Loucy (cell line): ENCODE measurements around the gene CSPG4.

Experiments
- H2AFZ ChIP-seq: fragments of 200-600 bp; sonication (generic); 2 replicates; pipeline ENCODE4 v1.6.0; 2016; ENCODE audit warnings: antibody characterized with exemption, mild to moderate bottlenecking, low read length, moderate library complexity
- H3F3A ChIP-seq: fragments of 200-600 bp; 2 replicates; pipeline ENCODE4 v1.6.0; 2016; ENCODE audit warnings: antibody characterized with exemption, low read depth, mild to moderate bottlenecking
- H3K27me3 ChIP-seq: fragments of 200-600 bp; sonication (generic); 2 replicates; pipeline ENCODE4 v1.6.1; 2014; ENCODE audit warnings: low read length, mild to moderate bottlenecking; ENCODE audit not compliant: insufficient read depth, poor library complexity, severe bottlenecking
- H3K36me3 ChIP-seq: fragments of 200-600 bp; sonication (generic); 2 replicates; pipeline ENCODE4 v1.6.1; 2016; ENCODE audit warnings: low read length; ENCODE audit not compliant: insufficient read depth
- H3K4me1 ChIP-seq: fragments of 200-600 bp; sonication (generic); 2 replicates; pipeline ENCODE4 v1.5.1; 2014; ENCODE audit warnings: low read length, mild to moderate bottlenecking; ENCODE audit not compliant: insufficient read depth, poor library complexity, severe bottlenecking
- H3K4me2 ChIP-seq: fragments of 200-600 bp; sonication (generic); 2 replicates; pipeline ENCODE4 v1.6.0; 2014; ENCODE audit warnings: antibody characterized with exemption, low read length, low read depth, mild to moderate bottlenecking; ENCODE audit not compliant: poor library complexity, severe bottlenecking
- H3K4me3 ChIP-seq: fragments of 200-600 bp; sonication (generic); 2 replicates; pipeline ENCODE4 v1.5.1; 2014; ENCODE audit warnings: low read length, mild to moderate bottlenecking, mixed read lengths; ENCODE audit not compliant: poor library complexity, severe bottlenecking
- H3K79me2 ChIP-seq: fragments of 200-600 bp; sonication (generic); 2 replicates; pipeline ENCODE4 v1.6.1; 2014; ENCODE audit warnings: low read length; ENCODE audit not compliant: insufficient read depth
- H3K9ac ChIP-seq: fragments of 200-600 bp; sonication (generic); 2 replicates; pipeline ENCODE4 v1.6.0; 2014; ENCODE audit warnings: mild to moderate bottlenecking, low read depth, low read length, moderate library complexity; ENCODE audit not compliant: poor library complexity, severe bottlenecking
- H3K9me2 ChIP-seq: fragments of 200-600 bp; sonication (generic); replicated peaks from 2 replicates; pipeline ENCODE4 v1.6.1; 2016; ENCODE audit warnings: low read depth, low read length, mixed read lengths
- H3K9me3 ChIP-seq: fragments of 200-600 bp; sonication (generic); 2 replicates; pipeline ENCODE4 v1.6.1; 2014; ENCODE audit warnings: mild to moderate bottlenecking, antibody characterized with exemption, low read length, low read depth; ENCODE audit not compliant: insufficient read depth
- H4K20me1 ChIP-seq: fragments of 200-600 bp; sonication (generic); 2 replicates; pipeline ENCODE4 v1.6.0; 2014; ENCODE audit warnings: antibody characterized with exemption, low read length, mild to moderate bottlenecking; ENCODE audit not compliant: insufficient read depth, poor library complexity, severe bottlenecking
- CTCF ChIP-seq: fragments of 200-600 bp; sonication (generic); conservative IDR thresholded peaks from 2 replicates; pipeline ENCODE4 v1.5.1; 2014; ENCODE audit warnings: mild to moderate bottlenecking, antibody characterized with exemption, low read length
- EZH2phosphoT487 ChIP-seq: fragments of 200-600 bp; IDR thresholded peaks from 2 replicates; pipeline ENCODE4 v1.6.1; 2018; ENCODE audit warnings: antibody characterized with exemption, mild to moderate bottlenecking, moderate library complexity, borderline replicate concordance

CSPG4 gene

DNA sequence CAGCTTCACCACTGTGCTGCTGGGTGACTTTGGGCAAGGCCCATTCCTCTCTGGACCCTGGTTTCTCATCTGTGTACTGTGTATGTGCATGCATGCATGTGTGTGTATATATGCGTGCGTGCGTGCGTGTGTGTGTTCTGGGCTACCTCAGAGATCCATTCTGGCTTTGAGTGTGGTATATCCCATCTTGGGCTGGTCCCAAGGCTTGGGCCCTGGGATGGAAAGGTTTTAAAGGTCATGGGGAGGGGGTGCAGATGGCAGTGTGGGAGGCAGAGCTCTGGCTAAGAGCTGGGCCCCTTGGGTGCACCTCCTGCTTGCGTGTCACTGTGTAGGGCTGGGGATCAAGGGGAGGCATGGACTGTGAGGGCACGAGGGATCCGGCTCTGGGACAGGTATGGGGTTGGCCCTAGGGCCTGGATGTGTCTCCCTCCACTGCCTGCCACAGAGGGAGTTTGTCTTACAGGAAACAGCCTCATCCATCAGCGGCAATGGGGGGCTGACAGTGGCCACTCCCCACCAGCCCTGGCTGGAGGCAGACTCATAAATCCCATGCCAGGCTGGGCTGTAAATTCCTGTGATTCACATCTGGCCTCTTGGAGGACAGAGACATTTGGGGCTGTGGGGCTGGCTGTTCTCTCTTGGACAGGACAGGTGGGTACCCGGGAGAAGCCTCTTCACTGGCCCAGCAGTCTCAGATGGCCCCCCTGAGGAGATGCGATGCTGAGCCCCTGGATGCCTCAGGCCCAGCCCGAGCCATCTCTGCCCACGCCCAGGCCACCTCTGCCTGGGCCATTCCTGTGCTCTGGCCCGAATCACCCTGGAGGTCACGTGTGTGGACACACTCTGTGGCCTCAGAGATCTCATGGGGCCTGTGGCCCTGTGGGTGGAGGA lies 21.4 kb upstream of the CSPG4 start:
- no peaks in the 10 kb centered on the region for H3K36me3 ChIP-seq
- no peaks in the 10 kb centered on the region for H3K79me2 ChIP-seq
- H3F3A ChIP-seq: no peaks in the 10 kb centered on the region
- no peak overlapping the region for H2AFZ ChIP-seq
- no peaks in the 10 kb centered on the region for H3K9me3 ChIP-seq
- TF ChIP-seq CTCF: no peak
- TF ChIP-seq EZH2phosphoT487: no peak
- no peaks in the 10 kb centered on the region for H3K9me2 ChIP-seq
- H4K20me1 ChIP-seq: no peaks in the 10 kb centered on the region
- no peak overlapping the region for H3K4me3 ChIP-seq
- no peak overlapping the region for H3K4me2 ChIP-seq
- H3K27me3 ChIP-seq: no peaks in the 10 kb centered on the region
- H3K4me1 ChIP-seq: peaks cover 11% of the 10 kb centered on the region
- H3K9ac ChIP-seq: no peak overlapping the region

GRCh38 chr15:75732809-75733451 lies 20.3 kb upstream of the CSPG4 start:
- no peak overlapping the region for H3K4me2 ChIP-seq
- peaks cover 4% of the 10 kb centered on the region for H3K4me1 ChIP-seq
- H2AFZ ChIP-seq: no peak overlapping the region
- H3K36me3 ChIP-seq: no peaks in the 10 kb centered on the region
- no peak overlapping the region for H3K9ac ChIP-seq
- no peaks in the 10 kb centered on the region for H4K20me1 ChIP-seq
- H3K9me2 ChIP-seq: no peaks in the 10 kb centered on the region
- no peaks in the 10 kb centered on the region for H3F3A ChIP-seq
- peak; percentile 70 for TF ChIP-seq CTCF
- TF ChIP-seq EZH2phosphoT487: no peak
- H3K27me3 ChIP-seq: no peaks in the 10 kb centered on the region
- H3K79me2 ChIP-seq: no peaks in the 10 kb centered on the region
- no peak overlapping the region for H3K4me3 ChIP-seq
- no peaks in the 10 kb centered on the region for H3K9me3 ChIP-seq

DNA sequence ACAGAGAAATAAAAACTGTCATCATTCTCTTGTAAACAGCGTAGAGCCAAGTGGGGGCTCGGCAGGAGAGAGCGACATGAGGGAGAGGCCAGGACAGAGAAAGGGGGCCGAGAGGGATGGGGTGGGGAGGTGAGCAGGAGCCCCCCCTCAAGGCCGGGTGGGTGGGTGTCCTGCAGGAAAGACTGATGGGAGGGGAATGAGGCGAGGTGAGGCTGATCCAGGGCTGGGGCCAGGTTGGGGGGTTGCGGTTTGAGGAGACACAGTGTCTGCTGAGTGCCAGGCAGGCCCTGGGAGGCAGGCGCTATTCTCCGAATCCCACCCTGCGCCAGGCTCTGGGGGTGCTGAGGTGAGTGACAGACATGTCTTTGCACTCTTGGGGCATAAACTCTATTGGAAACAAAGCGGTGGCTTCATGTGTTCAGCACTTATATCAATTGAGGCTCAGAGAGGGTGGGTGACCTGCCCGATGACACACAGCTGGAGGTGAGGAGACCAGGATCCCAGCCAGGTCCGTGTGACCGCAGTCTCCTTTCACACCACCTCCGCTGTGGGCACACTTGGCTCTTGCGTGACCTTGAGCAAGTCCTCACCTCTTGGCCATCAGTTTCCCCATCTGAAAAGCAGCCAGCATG lies 19.6 kb upstream of the CSPG4 start:
- Histone ChIP-seq H3K9me2 (no peaks in the 10 kb centered on the region), H3K4me2 (no peak overlapping the region), H3K27me3 (no peaks in the 10 kb centered on the region), H4K20me1 (no peaks in the 10 kb centered on the region), H3K9ac (no peak overlapping the region), H3K79me2 (no peaks in the 10 kb centered on the region), H3K36me3 (no peaks in the 10 kb centered on the region), H3K4me1 (peaks cover 4% of the 10 kb centered on the region), H3K9me3 (no peaks in the 10 kb centered on the region), H3K4me3 (no peak overlapping the region), H3F3A (no peaks in the 10 kb centered on the region), H2AFZ (no peak overlapping the region)
- TF ChIP-seq EZH2phosphoT487: no peak
